Loucy (cell line): ENCODE results near the gene LSR.
"Not testable (repeated sequence)": the region's sequence is repeated elsewhere in the genome, so short reads cannot be mapped to it uniquely, and the experiment has no call there.

Experiments used
- H2AFZ ChIP-seq: fragments of 200-600 bp; sonication (generic); 2 replicates; pipeline ENCODE4 v1.6.0; 2016; ENCODE audit warnings: antibody characterized with exemption, mild to moderate bottlenecking, low read length, moderate library complexity
- H3F3A ChIP-seq: fragments of 200-600 bp; 2 replicates; pipeline ENCODE4 v1.6.0; 2016; ENCODE audit warnings: antibody characterized with exemption, low read depth, mild to moderate bottlenecking
- H3K27me3 ChIP-seq: fragments of 200-600 bp; sonication (generic); 2 replicates; pipeline ENCODE4 v1.6.1; 2014; ENCODE audit warnings: low read length, mild to moderate bottlenecking; ENCODE audit not compliant: insufficient read depth, poor library complexity, severe bottlenecking
- H3K36me3 ChIP-seq: fragments of 200-600 bp; sonication (generic); 2 replicates; pipeline ENCODE4 v1.6.1; 2016; ENCODE audit warnings: low read length; ENCODE audit not compliant: insufficient read depth
- H3K4me1 ChIP-seq: fragments of 200-600 bp; sonication (generic); 2 replicates; pipeline ENCODE4 v1.5.1; 2014; ENCODE audit warnings: low read length, mild to moderate bottlenecking; ENCODE audit not compliant: insufficient read depth, poor library complexity, severe bottlenecking
- H3K4me2 ChIP-seq: fragments of 200-600 bp; sonication (generic); 2 replicates; pipeline ENCODE4 v1.6.0; 2014; ENCODE audit warnings: antibody characterized with exemption, low read length, low read depth, mild to moderate bottlenecking; ENCODE audit not compliant: poor library complexity, severe bottlenecking
- H3K4me3 ChIP-seq: fragments of 200-600 bp; sonication (generic); 2 replicates; pipeline ENCODE4 v1.5.1; 2014; ENCODE audit warnings: low read length, mild to moderate bottlenecking, mixed read lengths; ENCODE audit not compliant: poor library complexity, severe bottlenecking
- H3K79me2 ChIP-seq: fragments of 200-600 bp; sonication (generic); 2 replicates; pipeline ENCODE4 v1.6.1; 2014; ENCODE audit warnings: low read length; ENCODE audit not compliant: insufficient read depth
- H3K9ac ChIP-seq: fragments of 200-600 bp; sonication (generic); 2 replicates; pipeline ENCODE4 v1.6.0; 2014; ENCODE audit warnings: mild to moderate bottlenecking, low read depth, low read length, moderate library complexity; ENCODE audit not compliant: poor library complexity, severe bottlenecking
- H3K9me2 ChIP-seq: fragments of 200-600 bp; sonication (generic); replicated peaks from 2 replicates; pipeline ENCODE4 v1.6.1; 2016; ENCODE audit warnings: low read depth, low read length, mixed read lengths
- H3K9me3 ChIP-seq: fragments of 200-600 bp; sonication (generic); 2 replicates; pipeline ENCODE4 v1.6.1; 2014; ENCODE audit warnings: mild to moderate bottlenecking, antibody characterized with exemption, low read length, low read depth; ENCODE audit not compliant: insufficient read depth
- H4K20me1 ChIP-seq: fragments of 200-600 bp; sonication (generic); 2 replicates; pipeline ENCODE4 v1.6.0; 2014; ENCODE audit warnings: antibody characterized with exemption, low read length, mild to moderate bottlenecking; ENCODE audit not compliant: insufficient read depth, poor library complexity, severe bottlenecking
- EZH2phosphoT487 ChIP-seq: fragments of 200-600 bp; IDR thresholded peaks from 2 replicates; pipeline ENCODE4 v1.6.1; 2018; ENCODE audit warnings: antibody characterized with exemption, mild to moderate bottlenecking, moderate library complexity, borderline replicate concordance
- TF ChIP-seq, protein P1 (sequence below): fragments of 200-600 bp; sonication (generic); conservative IDR thresholded peaks from 2 replicates; pipeline ENCODE4 v1.5.1; 2014; ENCODE audit warnings: mild to moderate bottlenecking, antibody characterized with exemption, low read length

LSR gene

DNA sequence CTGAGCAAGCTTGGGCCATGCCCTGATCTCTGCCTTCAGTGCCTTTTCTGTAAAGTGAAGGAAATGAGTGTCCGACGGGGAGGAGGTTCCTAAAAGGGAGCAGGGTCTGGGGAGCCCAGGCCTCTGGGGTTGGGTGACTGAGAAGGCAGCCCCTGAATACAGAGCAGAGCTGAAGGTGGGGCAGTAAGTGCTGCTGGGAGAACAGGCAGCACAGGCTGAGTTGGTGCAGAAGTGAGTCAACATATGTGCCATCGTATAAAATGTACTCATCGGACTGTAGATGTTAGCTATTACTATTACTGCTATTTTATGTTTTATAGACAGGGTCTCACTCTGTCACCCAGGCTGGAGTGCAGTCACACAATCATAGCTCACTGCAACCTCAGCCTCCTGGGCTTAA is 32.5 kb downstream of the LSR start:
- Histone ChIP-seq H2AFZ (no peak overlapping the region), H3K9me2 (no peaks in the 10 kb centered on the region), H3K4me2 (no peak overlapping the region), H3K4me3 (no peak overlapping the region), H3F3A (no peaks in the 10 kb centered on the region), H3K36me3 (no peaks in the 10 kb centered on the region; the same call in 1 of the 2 replicates), H3K27me3 (no peaks in the 10 kb centered on the region), H3K4me1 (no peaks in the 10 kb centered on the region), H3K9me3 (no peaks in the 10 kb centered on the region), H3K9ac (no peak overlapping the region), H3K79me2 (no peaks in the 10 kb centered on the region), H4K20me1 (no peaks in the 10 kb centered on the region)
- no peak for TF ChIP-seq EZH2phosphoT487
- TF ChIP-seq, protein P1, sequence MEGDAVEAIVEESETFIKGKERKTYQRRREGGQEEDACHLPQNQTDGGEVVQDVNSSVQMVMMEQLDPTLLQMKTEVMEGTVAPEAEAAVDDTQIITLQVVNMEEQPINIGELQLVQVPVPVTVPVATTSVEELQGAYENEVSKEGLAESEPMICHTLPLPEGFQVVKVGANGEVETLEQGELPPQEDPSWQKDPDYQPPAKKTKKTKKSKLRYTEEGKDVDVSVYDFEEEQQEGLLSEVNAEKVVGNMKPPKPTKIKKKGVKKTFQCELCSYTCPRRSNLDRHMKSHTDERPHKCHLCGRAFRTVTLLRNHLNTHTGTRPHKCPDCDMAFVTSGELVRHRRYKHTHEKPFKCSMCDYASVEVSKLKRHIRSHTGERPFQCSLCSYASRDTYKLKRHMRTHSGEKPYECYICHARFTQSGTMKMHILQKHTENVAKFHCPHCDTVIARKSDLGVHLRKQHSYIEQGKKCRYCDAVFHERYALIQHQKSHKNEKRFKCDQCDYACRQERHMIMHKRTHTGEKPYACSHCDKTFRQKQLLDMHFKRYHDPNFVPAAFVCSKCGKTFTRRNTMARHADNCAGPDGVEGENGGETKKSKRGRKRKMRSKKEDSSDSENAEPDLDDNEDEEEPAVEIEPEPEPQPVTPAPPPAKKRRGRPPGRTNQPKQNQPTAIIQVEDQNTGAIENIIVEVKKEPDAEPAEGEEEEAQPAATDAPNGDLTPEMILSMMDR: no peak

DNA sequence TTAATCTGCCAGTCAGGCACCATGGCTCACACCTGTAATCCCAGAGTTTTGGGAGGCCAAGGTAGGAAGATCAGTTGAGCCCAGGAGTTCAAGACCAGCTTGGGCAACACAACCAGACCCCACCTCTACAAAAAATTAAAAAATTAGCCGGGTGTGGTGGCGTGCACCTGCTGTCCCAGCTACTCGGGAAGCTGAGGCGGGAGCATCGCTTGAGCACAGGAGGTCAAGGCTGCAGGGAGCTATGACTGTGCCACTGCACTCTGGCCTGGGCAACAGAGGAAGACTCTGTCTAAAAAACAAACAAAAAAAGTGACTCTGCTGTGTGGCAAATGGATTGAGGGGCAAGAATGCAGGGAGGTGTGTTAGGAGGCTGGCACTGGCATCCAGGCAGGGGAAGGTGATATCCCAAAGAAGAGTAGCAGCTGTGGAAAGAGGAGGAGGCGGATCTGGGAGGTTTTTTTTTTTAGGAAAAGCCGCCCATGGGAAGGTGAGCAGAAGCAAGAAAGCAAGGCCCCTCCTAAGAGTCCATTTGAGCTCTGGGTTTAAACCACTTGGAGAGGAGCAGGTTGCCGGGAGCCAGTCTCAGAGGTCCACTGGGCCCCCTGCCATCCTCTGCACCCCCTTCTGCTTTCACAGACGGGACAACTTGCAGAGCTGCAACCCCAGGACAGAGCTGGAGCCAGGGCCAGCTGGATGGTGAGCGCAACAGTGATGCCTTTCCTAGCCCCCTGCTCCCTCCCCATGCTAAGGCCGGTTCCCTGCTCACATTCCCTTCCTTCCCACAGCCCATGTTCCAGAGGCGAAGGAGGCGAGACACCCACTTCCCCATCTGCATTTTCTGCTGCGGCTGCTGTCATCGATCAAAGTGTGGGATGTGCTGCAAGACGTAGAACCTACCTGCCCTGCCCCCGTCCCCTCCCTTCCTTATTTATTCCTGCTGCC is 35.6 kb downstream of the LSR start:
- H3K9me3 ChIP-seq: no peaks in the 10 kb centered on the region
- H3K4me2 ChIP-seq: no peak overlapping the region
- H3K27me3 ChIP-seq: no peaks in the 10 kb centered on the region
- H3F3A ChIP-seq: no peaks in the 10 kb centered on the region
- no peak overlapping the region for H2AFZ ChIP-seq
- H4K20me1 ChIP-seq: no peaks in the 10 kb centered on the region
- TF ChIP-seq, protein P1: no peak
- no peak for TF ChIP-seq EZH2phosphoT487
- H3K36me3 ChIP-seq: no peaks in the 10 kb centered on the region
- H3K4me1 ChIP-seq: no peaks in the 10 kb centered on the region
- H3K9ac ChIP-seq: no peak overlapping the region
- H3K9me2 ChIP-seq: no peaks in the 10 kb centered on the region
- no peaks in the 10 kb centered on the region for H3K79me2 ChIP-seq
- H3K4me3 ChIP-seq: no peak overlapping the region

DNA sequence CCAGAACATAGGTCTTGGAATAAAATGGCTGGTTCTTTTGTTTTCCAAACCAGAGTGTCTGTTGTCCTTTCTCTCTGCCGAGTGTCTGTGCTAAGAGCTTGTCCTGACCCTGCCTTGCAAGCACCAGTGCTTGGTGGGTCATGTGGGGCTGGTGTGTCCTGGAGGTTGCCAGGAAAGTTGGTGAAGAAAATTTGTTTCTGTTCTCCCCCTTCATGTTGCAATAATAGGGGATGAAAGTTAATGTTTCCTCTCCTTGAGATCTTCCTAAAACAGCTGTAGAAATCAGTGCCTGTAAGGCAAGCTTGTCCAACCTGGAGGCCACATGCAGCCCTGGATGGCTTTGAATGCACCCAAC is 36.3 kb downstream of the LSR start:
- H3F3A ChIP-seq: no peaks in the 10 kb centered on the region
- no peak overlapping the region for H2AFZ ChIP-seq
- H3K4me3 ChIP-seq: no peak overlapping the region
- H3K9me2 ChIP-seq: no peaks in the 10 kb centered on the region
- no peaks in the 10 kb centered on the region for H3K9me3 ChIP-seq
- TF ChIP-seq, protein P1: no peak
- TF ChIP-seq EZH2phosphoT487: no peak
- H3K4me1 ChIP-seq: no peaks in the 10 kb centered on the region
- no peaks in the 10 kb centered on the region for H3K36me3 ChIP-seq
- no peak overlapping the region for H3K4me2 ChIP-seq
- no peaks in the 10 kb centered on the region for H3K27me3 ChIP-seq
- H3K9ac ChIP-seq: no peak overlapping the region
- no peaks in the 10 kb centered on the region for H3K79me2 ChIP-seq
- no peaks in the 10 kb centered on the region for H4K20me1 ChIP-seq

DNA sequence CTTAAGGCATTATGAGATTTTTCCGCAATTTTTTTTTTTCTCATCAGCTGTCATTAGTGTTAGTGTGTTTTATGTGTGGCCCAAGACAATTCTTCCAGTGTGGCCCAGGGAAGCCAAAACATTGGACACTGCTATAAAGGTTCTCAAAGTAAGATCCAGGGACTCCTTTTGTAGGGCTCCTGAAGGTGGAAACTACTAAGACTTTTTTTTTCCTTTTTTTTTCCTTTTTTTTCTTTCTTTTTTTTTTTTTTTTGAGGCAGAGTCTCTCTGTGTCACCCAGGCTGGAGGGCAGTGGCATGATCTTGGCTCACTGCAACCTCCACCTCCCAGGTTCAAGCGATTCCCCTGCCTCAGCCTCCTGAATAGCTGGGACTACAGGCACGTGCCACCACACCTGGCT is 36.7 kb downstream of the LSR start:
- not testable (repeated sequence) for H2AFZ ChIP-seq, H3F3A ChIP-seq, H3K9me3 ChIP-seq, H3K36me3 ChIP-seq, H3K9me2 ChIP-seq, H3K9ac ChIP-seq, H3K27me3 ChIP-seq, H3K4me1 ChIP-seq, H4K20me1 ChIP-seq, H3K79me2 ChIP-seq, H3K4me3 ChIP-seq, H3K4me2 ChIP-seq

DNA sequence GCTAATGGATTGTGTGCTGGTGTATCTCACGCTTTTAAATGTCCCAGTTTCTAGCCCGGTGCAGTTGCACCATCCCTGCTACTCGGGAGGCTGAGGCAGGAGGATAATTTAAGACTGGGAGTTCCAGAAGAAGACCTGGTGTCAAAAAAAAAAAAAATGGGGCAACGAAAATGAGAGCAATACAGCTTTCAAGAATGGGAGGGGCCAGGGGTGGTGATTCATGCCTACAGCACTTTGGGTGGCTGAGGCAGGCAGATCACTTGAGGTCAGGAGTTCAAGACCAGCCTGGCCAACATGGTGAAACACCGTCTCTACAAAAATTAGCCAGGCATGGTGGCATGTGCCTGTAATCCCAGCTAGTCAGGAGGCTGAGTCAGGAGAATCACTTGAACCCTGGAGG is 37.3 kb downstream of the LSR start:
- H3K79me2 ChIP-seq, H3K9me2 ChIP-seq, H3F3A ChIP-seq, H3K4me1 ChIP-seq, H3K27me3 ChIP-seq, H3K9me3 ChIP-seq, H4K20me1 ChIP-seq, H3K36me3 ChIP-seq, H3K4me3 ChIP-seq, H3K4me2 ChIP-seq, H3K9ac ChIP-seq, H2AFZ ChIP-seq: not testable (repeated sequence)
